GM19328 (cell line): ENCODE data around the gene HAGHL.
"Not testable (repeated sequence)": the region's sequence is repeated elsewhere in the genome, so short reads cannot be mapped to it uniquely, and the experiment has no call there.

Source experiments
- ATAC-seq: cut with Tn5 transposase; IDR thresholded peaks from one replicate; pipeline ENCODE4 v1.9.1; 2021; ENCODE audit warnings: mild to moderate bottlenecking, moderate library complexity; ENCODE audit not compliant: unreplicated experiment

The HAGHL gene

DNA sequence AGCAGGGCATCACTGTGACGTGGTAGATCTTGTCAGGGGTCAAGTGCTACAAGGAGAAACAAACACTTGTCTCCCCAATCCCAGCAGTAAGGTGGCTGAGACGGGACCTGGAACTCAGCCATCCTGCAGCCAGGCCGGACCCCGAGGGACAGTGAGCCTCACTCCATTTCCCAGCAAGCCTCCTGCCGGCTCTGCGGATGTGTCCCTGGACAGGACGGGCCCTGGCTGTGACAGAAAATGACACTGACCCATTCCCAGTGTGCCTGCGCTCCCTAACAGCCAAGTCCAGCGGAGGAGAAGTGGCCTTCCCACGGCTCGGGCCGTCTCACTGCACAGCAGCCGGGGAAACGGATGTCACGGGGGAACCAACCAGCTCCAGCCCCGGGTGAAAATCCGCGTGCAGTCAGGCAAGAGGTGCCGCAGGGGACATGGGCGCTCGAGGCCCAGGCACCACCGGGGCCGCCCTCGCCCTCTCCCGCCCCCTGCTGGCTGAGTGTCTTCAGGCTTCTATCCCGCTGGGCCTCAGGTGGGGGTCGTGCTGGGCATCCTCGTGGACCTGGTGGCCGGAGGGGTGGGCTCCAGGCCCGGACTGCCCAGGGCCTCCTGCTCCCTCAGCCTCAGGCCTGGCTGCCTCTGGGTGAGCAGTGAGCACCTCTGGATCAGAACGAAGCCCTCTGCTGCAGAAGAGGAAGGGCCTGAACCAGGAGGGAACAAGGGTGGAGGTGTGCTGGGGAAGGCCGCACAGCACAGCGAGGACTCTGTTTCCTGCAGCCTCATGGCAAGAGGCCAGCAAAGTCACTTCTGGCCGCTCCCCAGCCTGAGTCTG is 6.7 kb downstream of the HAGHL start:
- ATAC-seq, result no peak

DNA sequence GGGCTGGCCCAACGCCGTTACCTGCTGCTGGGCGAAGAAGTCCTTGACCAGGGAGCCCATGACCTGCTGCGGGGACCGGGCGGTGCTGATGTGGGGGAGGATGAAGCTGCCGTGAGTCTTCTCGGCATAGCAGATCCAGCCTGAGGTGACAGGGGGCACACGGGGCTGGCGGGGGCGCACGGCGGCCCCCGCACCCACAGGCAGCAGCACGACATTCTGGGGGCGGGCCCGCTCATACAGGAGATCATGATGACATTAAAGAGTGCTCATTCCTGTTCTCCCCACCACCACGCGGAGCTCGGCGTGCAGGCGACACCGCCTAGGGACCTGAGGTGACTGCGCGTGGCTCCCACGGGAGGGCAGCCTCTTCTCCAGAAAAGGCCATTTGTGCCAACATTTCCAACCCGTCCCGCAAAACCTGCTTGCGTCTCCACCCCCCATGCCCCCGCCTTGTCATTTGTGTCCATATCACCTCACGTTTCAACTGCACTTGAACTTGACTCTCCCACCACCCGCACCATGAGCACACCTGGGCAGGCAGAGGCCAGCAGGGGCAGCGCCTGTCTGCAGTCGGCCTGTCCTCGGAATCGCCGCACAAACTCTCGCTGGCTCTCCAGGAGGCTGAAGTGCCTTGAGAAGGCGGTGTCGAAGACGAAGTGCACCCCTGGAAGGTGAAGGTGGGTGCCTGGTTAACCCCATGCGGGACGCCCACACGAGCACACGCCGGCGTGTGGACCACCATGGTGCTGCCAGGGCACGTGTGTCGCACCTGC is 7.5 kb downstream of the HAGHL start:
- ATAC-seq, result no peak

DNA sequence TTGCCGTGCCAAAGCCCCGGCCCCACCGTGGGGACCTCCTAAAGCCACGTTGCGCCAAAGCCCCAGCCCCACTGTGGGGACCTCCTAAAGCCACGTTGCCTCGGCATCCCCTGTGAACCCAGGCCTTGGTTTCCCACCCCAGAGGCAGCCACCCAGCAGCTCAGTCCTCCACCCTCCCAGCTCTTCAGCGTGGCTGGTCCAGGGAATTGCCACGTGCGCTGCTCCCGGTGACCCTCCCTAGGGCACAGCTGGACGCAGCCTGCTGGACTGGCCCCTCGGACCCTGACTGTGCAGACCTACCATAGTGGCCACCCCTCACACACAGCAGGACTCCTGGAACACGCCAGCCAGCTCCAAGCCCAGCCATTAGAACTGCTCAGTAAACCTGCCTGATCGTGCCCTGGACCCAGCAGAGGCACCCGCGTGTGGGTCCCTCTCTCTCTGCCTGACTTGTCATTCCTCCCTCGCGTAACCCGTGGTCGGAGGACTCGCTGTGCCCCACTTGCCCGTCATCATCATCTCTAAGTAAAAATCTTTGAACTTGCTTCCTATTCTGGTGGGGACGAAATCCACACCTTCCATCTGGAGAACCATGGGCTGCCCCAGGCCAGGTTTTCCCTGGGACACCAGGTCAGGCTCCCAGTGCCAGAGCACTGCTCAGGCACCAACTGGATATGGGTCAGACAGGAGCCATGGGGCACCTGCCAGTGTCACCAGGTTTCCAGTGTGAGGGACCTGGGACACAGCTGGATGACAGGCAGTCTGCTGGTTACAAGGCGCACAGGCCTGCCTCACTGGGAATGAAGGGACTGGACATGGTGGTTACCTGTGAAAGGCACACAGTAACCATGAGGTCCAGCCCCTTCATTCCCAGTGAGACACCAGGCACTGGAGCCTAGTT is 8.3 kb downstream of the HAGHL start:
- no peak for ATAC-seq

DNA sequence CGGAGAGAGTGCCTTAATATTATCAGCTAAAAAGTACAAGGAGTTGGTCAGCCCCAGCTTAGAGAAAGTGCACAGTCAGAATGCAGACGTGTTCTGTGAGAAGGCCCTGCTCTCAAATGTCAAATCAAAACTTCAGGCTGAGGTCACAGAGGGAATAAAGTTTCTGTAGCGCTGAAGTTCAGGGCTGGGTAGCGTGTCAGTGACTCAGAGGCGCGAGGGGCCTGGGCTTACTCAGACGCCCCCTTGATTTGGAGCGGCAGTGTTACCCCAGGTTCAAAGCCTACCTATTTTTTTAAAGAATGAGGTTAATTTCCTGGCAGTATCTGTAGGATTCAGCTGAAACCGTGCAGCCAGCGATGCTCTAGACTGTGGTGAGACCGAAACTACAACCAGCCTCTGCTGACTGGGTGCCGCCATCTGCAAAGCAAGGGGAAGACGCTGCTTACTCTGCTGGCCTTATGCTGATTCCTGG is 9.1 kb downstream of the HAGHL start:
- no peak for ATAC-seq

DNA sequence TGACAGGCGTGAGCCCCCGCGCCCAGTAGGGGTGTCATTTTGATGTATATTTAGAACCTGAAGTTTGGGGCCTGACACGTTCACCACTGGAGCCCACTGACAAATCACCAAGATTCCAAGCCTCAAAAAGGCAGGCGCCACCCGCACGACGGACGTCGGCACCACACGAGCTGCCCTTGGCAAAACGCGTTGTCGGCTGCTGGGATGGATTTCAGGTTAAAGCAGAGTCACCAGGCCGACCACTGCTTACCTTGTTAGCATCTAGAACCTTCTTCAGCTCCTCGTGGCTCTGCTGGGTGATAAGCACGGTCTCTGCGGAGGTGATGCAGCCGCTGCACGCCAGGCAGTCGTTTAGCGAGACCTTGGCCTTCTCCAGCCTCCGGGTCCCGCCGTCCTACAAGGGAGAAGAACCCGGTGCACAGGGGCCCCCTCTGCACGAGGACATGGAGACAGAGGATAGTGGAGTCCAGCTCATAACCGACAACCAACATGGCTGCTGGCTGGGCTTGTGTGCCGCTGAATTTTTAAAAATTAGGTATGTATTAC is 10.1 kb downstream of the HAGHL start:
- no peak for ATAC-seq

DNA sequence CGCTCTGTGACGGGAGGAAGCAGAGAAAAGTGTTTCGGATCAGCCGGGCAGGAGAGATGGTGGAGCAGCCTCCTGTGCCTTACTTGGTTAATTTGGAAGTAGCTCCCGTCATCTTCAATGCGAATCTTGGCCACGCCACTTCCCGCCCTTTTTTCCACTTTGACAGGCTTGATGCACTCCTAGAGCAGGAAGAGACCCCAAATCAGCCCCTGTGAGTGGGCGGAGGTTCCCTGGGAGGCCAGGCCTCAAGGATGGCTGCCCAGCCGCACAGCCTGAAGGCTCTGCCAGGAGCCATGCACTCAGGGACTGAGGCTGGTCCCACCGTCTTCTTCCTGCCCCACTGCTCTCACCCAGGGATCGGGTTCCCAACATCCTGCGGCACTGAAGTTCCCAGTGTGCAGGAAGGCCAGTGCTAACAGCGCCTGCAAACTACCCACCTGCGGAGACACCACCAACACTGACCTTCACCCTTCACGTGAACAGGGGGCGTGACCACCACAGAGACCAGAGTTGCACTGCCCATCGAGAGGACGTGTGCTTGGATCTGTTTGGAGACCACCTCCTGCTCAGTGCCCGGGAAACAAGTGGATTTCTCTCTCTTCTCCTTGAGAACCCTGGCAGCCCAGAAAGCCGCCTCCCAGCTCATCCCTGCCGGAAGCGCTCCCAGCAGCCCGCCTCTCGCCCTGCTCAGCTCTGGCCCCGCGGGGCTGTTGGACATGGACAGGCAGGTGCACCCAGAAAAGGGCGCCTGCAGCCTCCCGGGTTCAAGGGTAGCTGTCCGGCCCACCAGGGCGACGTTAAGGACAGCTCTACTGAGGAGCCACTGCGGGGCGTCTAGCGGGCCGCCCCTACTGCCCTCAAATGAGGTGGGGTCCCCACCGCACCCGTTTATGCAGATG is 12.9 kb downstream of the HAGHL start:
- ATAC-seq, result no peak

DNA sequence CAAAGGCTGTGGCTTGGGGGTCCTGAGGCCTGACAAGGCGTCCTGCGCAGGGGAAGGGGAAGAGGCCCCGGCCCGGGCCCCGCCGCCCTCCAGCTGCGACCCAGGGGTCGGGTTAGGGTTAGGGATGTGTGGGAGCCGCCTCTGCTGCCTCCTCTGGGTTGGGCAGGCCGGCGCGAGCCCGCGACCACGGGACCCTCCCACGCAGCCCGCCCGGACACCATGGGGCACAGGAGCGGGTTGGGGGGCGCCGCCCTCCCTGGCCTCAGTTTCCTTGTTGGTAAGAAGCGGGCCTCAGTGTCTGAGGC is 13.5 kb downstream of the HAGHL start:
- ATAC-seq, result no peak

DNA sequence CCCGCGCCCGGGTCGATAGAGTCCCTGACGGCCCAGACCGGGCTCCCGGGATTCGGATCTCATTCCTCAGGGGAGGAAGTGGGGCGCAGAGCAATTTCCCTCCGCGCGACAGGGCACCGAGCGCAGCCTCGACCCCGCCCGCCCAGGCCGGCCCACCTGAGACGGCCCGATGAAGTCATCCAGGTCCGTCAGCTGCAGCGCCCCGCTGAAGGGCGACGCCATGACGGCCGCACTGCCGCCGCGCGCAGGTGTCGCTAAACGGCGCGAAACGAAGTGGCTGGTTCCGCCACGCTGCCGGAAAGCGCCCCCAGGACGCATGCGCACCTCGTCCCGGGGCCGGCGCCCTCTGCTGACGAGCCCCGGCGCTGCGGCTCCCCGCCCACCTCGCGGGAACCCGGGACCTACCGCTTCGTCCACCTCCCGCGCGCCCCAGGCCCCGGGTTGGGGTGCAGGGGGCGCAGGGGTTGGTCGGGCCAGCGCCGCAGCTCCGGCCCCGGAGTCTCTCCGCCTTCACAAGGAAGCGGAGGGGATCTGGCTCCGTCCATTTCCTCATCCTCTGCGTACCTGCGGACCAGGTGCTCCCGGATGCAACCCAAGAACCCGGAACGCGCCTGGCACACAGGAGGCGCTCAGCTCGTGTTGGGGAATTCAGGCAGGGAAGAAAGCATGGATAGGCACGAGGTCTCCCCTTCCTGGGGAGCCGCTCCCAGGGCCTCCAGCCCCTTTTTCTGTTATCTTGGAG is 14.0 kb downstream of the HAGHL start, which contains the start of gene CIAO3:
CIAO3 (minus strand) TSS at position 234 of the 742 bp plus-strand sequence; CDS start at position 222, 12 bp downstream.
- peak; percentile 58 for ATAC-seq

DNA sequence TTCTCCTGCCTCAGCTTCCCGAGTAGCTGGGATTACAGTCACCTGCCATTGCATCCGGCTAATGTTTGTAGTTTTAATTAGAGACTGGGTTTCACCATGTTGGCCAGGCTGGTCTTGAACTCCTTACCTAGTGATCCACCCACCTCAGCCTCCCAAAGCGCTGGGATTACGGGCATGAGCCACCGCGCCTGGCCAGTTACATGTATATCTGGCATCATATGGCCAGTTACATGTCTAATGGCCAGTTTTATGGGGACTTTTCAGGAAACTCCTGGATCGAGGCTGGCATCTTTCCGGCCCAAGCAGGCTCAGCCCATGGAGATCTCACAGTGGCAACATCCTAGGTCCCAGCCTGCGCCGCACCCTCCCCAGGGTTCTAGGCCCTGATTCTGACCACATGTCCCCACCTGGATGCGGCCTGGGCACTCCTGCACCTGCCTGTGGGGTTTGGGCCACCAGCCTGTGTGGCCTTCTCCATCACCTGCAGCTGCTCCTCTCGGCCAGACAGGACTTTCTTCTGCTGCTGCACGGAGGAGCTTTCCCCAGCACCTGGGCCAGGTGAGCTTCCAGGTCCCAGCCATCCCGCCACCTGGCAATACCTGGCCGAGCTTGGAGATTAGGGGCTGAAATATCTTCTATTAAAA is 15.2 kb downstream of the HAGHL start:
- no peak for ATAC-seq

DNA sequence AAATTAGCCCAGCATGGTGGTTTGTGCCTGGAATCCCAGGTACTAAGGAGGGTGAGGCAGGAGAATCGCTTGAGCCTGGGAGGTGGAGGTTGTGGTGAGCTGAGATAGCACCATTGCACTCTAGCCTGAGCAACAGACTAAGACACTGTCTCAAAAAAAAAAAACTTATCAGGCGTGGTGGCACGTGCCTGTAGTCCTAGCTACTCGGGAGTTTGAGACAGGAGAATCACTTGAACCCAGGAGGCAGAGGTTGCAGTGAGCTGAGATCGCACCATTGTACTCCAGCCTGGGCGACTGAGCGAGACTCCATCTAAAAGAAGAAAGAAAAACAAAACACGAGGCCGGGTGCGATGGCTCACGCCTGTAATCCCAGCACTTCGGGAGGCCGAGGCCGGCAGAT is 16.0 kb downstream of the HAGHL start:
- ATAC-seq, result not testable (repeated sequence)

DNA sequence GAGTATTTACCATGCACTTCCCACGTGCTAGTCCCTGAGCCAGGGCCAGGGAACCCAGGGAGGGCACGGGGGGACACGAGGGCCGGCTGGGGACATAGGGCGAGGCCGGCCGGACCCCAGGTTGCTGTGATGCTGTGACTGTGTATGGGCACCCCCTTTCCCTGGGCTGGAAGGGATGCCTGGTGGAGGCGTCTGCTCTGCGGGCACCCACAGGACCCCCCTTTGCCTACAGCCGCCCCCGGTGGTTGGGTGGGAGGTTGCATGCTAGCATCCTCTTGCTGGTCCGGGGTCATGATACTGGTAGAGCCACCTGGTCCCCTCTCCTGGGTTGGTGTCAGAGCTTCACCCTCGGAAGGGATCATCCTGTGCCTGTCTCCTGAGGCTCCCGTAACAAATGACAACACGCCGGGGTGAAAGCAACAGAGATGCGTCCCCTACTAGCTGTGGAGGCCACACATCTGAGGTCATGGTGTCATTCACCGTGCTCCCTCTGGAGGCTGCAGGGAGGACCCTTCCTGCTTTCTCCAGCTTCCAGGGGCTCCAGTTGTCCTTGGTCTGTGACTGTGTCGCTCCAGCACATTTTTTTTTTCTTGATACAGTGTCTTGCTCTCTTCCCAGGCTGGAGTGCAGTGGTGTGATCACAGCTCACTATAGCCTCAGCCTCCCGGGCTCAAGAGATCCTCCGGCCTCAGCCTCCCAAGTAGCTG is 17.0 kb downstream of the HAGHL start:
- ATAC-seq, result no peak

DNA sequence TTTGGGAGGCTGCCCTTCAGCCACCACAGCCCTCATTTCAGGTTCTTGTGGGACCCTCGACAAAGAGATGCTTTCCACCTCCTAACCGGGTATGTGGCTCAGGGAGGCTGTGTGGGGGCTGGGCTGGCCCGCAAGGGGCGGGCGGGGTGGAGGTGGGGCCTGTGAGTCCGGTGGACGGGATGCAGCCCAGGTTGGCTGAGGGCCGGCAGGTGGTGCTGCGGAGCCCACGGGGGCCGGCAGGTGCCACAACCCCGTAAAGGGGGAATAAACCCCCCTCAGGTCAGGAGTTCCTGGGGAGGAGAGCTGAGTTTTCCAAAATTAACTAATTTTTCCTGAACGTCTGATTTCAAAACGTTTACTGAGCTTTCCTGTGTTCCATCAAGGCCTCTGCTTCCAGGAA is 18.8 kb downstream of the HAGHL start:
- ATAC-seq, result no peak

DNA sequence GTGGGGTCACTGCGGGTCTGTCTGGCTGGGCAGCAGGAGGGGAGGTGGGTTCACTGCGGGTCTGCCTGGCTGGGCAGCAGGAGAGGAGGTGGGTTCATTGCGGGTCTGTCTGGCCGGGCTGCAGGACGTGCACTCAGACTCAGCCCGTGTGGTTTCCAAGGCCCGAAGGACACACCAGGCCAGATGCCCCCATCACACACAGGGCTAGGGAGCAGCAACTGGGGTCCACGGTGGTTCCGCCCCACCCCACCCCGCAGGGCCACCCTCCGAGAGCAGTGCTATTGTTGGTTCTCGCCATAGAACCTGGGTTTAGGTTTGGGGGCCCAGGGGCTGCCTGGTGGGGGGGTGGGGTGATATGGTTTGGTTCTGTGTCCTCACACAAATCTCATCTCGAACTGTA is 19.7 kb downstream of the HAGHL start:
- ATAC-seq, result no peak

DNA sequence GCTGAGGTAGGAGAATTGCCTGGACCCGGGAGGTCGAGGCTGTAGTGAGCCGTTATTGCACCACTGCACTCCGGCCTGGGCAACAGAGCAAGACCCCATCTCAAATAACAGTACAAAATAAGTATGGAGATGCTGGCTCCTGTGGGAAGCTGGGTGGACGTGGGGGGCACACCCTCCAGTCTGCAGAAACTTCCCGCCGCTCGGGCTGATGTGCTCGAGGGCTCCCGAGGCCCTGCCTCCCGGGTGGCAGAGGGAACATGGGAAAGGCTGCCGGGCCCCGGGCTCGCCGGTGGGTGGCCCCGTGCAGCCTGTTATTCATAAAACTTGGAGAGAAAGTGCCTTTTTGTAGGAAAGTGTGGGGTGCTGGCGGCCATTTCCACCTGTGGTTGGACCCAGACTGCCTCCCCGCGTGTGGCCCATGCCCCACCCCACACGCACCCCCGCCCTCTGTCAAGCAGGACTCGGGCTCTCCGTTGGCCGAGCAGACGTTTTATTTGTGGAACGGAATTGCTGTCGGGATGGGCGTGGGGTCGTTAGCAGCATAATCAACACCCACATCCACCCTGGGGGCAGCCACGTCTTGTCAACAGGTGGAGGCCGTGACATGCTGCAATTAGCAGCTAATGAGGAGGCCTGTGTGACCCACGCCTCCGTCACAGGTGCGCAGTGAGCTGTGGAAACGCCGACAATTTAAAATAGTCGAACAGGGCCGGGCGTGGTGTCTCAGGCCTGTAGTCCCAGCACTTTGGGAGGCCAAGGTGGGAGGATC is 21.3 kb downstream of the HAGHL start:
- no peak for ATAC-seq

DNA sequence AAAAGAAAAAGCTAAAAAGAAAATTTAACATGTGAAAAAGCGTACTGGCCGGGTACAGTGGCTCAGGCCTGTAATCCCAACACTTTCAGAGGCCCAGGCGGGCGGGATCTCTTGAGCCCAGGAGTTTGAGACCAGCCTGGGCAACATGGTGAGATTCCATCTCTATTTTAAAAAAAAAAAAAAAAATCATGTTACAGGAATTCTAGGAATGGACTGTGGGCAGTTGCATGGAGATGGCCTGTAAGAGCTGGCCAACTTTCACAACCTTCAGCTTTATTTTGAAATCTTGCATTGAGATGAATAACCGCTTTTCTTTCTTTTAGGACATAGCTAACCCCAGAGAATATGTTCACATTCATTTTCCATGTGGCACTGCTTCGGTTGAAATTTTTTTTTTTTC is 22.1 kb downstream of the HAGHL start:
- no peak for ATAC-seq

DNA sequence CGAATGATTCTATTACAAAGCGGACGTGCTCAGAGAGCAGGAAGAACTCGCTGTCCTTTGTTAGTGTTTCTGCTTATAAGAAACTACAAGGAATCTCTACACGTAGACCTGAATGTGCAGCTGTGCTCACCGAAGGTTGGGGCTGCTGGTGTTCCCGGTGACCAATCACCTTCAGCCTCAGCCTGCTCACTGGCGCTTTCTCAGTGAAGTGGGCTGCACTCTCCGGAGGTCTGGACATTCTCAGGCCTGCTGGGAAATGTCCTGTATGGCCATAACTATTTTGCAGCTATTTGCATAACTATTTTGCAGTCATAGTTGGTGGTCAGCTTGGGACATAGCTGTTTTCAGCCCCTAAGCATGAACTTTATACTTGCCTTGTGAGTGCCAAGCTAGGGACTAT is 23.6 kb downstream of the HAGHL start:
- no peak for ATAC-seq
